ENCODE measurements around the gene RRAGA.
"Not testable (repeated sequence)": the region's sequence is repeated elsewhere in the genome, so short reads cannot be mapped to it uniquely, and the experiment has no call there.

Gene RRAGA

DNA sequence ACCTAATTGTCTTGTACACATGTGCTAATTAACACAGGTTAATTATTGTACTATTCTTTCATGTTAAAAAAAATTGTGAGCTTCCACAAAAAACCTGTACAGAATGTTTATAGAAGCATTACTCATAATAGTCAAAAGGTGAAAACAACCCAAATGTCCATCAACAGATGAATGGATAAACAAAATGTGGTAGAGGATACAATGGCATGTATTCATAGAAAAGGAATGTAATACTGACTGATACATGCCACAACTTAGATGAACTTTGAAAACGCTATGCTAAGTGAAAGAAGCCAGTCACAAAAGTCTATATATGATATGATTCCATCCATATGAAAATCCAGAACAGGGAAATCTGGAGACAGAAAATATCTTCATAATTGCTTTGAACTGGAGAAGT lies 25.6 kb downstream of the RRAGA start:
- DNase-seq (ENCODE audit: low read depth in 2 of 2, low spot score in 1 of 2), result no peak

DNA sequence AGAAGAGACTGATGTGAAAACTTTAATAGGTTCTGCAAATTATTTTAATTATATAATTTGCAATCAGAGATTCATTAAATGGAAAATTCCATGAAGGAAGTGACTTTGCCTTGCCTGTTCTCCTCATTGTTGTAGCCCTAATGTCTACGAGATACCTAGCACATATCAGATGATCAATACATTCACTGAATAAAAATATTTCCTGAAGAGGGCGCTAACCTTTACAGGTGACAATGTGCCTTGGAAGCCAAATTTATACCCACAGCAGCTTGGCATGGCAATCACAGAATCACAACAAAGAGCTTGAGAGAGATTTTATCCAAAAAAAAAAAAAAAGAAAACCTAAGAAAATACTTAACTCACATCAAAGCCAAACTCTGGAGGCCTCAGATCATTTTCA lies 36.1 kb downstream of the RRAGA start:
- DNase-seq (ENCODE audit: low read depth in 2 of 2, low spot score in 1 of 2), result no peak

DNA sequence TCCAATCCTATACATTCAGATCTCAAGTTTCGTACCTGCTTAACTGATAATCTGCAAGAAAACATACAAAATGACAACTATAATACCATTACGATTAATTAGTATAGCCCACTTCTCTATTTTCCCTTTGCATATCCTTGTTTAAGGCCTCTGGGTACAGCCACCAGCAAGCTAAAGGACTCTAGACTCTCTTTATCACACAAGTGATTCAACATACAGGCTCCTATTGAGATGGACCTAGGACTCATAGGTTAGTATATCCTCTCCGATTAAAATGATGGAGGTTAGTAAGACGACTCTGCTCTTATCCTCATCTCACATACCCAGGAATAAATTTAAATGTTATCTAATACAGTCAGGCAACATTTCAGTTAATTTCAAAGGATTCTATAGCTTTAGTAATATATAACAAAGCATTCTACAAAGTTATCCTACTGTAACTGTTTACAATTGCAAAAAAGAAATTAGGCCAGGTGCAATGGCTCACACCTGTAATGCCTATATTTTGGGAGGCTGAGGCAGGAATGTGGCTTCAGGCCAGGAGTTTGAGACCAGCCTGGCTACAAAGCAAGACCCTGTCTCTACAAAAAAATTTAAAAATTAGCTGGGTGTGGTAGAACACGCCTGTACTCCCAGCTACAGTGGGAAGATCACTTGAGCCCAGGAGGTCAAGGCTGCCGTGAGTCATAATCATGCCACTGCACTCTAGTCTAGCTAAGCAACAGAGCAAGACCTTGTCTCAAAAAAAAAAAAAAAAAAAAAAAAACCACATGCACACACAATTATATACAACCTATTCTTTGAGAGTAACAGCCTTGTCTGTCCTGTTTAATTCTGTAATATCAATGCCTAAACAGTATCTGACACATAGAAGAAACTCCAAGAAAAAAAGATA lies 38.1 kb downstream of the RRAGA start:
- no peak for DNase-seq (ENCODE audit: low read depth in 2 of 2, low spot score in 1 of 2)

DNA sequence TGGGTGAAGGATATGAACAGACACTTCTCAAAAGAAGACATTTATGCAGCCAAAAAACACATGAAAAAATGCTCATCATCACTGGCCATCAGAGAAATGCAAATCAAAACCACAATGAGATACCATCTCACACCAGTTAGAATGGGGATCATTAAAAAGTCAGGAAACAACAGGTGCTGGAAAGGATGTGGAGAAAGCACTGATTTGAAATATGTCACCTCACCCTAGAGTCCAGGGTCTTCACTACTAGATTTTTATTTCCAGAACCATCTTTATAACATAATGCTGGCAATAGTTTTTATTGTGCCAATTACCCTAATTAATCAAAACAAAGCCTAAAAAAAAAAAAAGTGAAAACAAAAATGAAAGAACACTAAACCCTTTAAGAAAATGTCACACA lies 48.2 kb downstream of the RRAGA start:
- not testable (repeated sequence) for DNase-seq (ENCODE audit: low read depth in 2 of 2, low spot score in 1 of 2)
